ENCODE measurements around the gene ZDHHC8.

The ZDHHC8 gene

GRCh38 chr22:20175597-20175900 lies 43.9 kb downstream of the ZDHHC8 start:
- no peak for TF ChIP-seq CTCF (IDR thresholded peaks at IDR 0.05; ENCODE audit: borderline replicate concordance, insufficient read depth, low read depth, low read length)
- no peak overlapping the region for H3K4me3 ChIP-seq (ENCODE audit: low read depth, low read length)

- TF ChIP-seq CTCF (IDR thresholded peaks at IDR 0.05; ENCODE audit: borderline replicate concordance, insufficient read depth, low read depth, low read length): no peak
- no peak overlapping the region for H3K4me3 ChIP-seq (ENCODE audit: low read depth, low read length)
Observed at GRCh38 chr22:20176421-20177085, 44.9 kb downstream of the ZDHHC8 start.

GRCh38 chr22:20177217-20177911 lies 45.8 kb downstream of the ZDHHC8 start:
- TF ChIP-seq CTCF (IDR thresholded peaks at IDR 0.05; ENCODE audit: borderline replicate concordance, insufficient read depth, low read depth, low read length): no peak
- H3K4me3 ChIP-seq (ENCODE audit: low read depth, low read length): no peak overlapping the region

GRCh38 chr22:20178075-20178914 lies 46.7 kb downstream of the ZDHHC8 start:
- TF ChIP-seq CTCF (IDR thresholded peaks at IDR 0.05; ENCODE audit: borderline replicate concordance, insufficient read depth, low read depth, low read length): no peak
- H3K4me3 ChIP-seq (ENCODE audit: low read depth, low read length): no peak overlapping the region

GRCh38 chr22:20178915-20179227 lies 47.3 kb downstream of the ZDHHC8 start:
- H3K4me3 ChIP-seq (ENCODE audit: low read depth, low read length): no peak overlapping the region
- no peak for TF ChIP-seq CTCF (IDR thresholded peaks at IDR 0.05; ENCODE audit: borderline replicate concordance, insufficient read depth, low read depth, low read length)

- TF ChIP-seq CTCF (IDR thresholded peaks at IDR 0.05; ENCODE audit: borderline replicate concordance, insufficient read depth, low read depth, low read length): no peak
- no peak overlapping the region for H3K4me3 ChIP-seq (ENCODE audit: low read depth, low read length)
Observed at GRCh38 chr22:20179455-20180244, 48.0 kb downstream of the ZDHHC8 start.

Data from GM12875 (cell line).